H54 (cell line): Measurements from ENCODE around the gene C6orf163.

Experiments
- DNase-seq: peaks from one replicate; pipeline ENCODE4 v3.0.0; 2011; ENCODE audit warnings: low spot score, mixed read lengths; ENCODE audit not compliant: insufficient read length
- FAIRE-seq: peaks from 3 replicates; lab custom pipeline; 2011; peaks lifted over from hg19 to GRCh38; lab: Jason Lieb, UNC
- POLR2A ChIP-seq: IDR thresholded peaks from 2 replicates; pipeline ENCODE4 v1.6.1; 2011; ENCODE audit warnings: low read depth, mild to moderate bottlenecking, low read length

Gene C6orf163

GRCh38 chr6:87375315-87375714 lies 30.7 kb downstream of the C6orf163 start:
- TF ChIP-seq POLR2A: no peak
- no peak for DNase-seq
- no peak for FAIRE-seq

GRCh38 chr6:87376643-87377042 lies 32.0 kb downstream of the C6orf163 start:
- FAIRE-seq (no peak), DNase-seq (no peak)
- TF ChIP-seq POLR2A: no peak

DNA sequence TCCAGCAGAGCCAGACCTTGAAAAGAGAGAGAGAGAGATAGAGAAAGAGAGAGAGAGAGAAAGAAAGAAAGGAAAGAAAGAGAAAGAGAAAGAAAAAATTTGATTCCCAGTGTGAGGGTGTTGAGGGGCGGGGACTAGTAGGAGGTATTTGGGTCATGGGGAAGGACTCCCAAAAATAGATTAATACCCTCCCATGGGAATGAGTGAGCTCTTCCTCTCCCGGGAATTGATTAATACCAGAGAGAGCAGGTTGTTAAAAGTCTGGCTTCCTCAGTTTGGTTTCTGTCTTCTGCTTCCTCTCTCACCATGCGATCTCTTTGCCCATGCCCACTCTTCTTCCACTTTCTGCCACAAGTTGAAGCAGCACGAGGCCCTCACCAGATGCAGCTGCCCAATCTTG lies 34.3 kb downstream of the C6orf163 start:
- TF ChIP-seq POLR2A: no peak
- FAIRE-seq: no peak
- DNase-seq: no peak

DNA sequence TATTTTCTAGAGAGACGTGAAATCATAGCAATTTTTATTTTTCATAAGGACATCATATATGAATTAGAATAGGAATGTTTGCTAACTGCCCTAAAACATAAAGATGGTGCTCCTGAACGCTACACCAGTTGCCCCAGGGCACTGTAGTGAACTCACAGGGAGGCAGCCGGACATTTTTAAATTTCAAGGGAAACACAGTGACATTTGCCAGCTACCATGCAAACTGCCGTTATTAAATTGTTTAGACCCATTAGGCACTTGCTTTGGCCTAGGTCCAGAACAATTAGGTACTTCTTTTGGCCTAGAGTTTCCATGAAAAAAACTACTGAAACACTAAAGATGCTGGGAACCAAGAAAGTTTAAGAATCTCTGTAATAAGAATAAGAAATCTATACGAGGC lies 38.2 kb downstream of the C6orf163 start:
- no peak for TF ChIP-seq POLR2A
- FAIRE-seq: no peak

GRCh38 chr6:87384038-87384437 lies 39.4 kb downstream of the C6orf163 start:
- DNase-seq: no peak
- no peak for FAIRE-seq
- no peak for TF ChIP-seq POLR2A

More for the DNA sequence above, 38.2 kb downstream of the C6orf163 start:
- no peak for DNase-seq

DNA sequence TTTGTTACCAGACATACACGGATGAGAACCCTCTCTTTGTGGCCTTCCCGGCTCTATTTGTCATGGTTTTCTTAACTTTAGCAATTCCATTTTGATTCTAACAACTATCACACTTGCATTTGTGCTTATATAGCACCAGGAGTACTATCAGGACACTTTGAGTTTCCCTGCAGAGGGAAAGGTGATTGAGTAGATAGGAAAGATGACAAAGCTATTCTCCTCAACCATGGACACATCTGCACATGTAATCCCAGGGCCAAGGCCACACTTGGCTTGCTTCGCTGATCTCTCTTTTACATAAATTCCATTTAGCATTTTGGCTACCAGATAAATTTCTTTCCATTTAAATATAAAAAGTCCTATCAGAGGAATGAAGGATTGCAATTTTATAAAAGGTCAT lies 39.8 kb downstream of the C6orf163 start:
- no peak for TF ChIP-seq POLR2A
- FAIRE-seq (no peak), DNase-seq (no peak)

- DNase-seq (peak; percentile 12), FAIRE-seq (peak; percentile 89)
- no peak for TF ChIP-seq POLR2A
Measured at GRCh38 chr6:87391334-87391733, 46.7 kb downstream of the C6orf163 start.

DNA sequence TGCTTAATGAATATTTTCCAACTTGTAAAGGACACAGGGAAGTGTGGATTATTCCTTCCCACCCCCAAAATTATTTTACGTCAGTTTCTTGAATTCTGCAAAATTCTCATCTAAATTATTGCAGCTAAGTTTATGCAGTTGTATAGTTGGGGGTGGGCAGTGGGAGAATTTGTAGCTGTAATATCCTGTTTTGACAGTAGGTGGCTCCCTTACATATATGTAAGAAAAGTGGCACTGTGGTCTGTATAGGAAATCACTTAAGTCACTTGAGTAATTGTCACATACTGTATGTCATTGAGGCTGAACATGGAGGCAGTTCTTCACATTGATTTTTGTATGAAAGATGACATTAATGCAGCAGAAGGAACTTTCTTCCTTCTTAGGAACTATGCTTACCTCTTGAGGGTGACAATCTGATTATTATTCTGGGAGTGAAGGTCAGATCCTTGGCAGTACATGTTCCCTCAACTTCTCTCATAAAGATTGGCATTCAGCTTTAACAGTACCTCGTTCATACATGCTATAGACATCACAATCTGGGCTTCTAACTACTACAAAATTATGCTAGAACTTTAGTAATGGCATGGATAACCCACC lies 48.5 kb downstream of the C6orf163 start:
- no peak for TF ChIP-seq POLR2A
- peak; percentile 11 for DNase-seq
- FAIRE-seq: peak; percentile 68

- DNase-seq: no peak
- no peak for FAIRE-seq
- no peak for TF ChIP-seq POLR2A
Measured at GRCh38 chr6:87395431-87395830, 50.8 kb downstream of the C6orf163 start.

DNA sequence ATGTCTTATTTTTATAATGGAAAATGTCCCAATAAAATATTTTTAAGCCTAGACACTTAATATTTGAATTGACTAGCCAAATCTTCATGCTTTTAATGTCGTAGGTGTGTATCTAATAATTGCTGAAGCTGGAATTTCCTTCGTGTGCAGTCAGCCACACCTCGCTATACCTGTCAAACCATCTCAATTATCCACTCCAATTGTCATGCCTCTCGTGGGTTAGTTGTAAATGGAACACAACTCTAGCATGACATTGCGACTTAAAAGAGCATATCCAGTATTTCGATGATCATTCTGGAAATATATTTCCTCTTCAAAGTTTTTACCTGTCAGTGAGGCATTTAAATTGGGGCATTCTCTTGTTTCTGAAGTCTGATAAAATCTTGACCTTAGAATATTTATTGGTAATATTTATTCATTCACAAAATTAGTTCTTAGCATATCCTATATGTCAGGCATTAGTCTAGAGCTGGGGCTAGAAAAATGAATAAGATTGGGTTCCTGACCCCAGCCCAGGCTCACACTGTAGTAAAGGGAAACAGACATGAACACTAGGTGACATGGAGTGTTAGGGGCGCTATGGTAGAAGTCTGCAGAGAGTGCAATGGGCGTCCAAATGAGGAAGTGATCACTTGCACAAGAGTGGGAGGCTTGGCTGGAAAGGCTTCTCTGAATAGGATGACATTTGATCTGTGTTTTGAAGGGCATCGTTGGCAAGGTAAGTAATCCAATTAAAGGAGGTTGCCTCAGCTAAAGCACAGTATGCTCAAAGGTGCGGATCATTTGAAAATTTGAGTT lies 52.2 kb downstream of the C6orf163 start:
- no peak for TF ChIP-seq POLR2A
- DNase-seq (no peak), FAIRE-seq (no peak)

DNA sequence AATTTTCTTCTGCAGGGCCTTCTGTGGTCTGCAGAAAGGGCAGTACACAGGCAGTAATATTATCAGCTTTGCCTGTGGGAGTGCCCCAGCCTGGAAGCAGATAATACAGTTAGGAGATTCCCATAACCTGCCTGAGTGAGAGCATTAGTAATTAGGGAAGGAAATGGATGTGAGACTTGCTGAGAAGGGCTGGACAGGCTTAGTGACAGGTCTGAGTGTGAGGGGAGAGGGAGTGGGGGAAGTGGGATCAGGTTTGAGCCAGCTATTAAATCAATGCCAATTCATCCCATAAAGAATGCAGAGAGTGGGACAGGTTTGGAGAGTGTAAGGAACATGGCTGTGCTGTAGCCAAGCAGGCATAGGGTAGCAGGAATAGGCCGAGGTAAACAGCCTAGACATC lies 53.0 kb downstream of the C6orf163 start:
- no peak for FAIRE-seq
- no peak for TF ChIP-seq POLR2A
- DNase-seq: no peak

- FAIRE-seq (no peak), DNase-seq (no peak)
- TF ChIP-seq POLR2A: no peak
Measured at GRCh38 chr6:87401832-87402231, 57.2 kb downstream of the C6orf163 start.

DNA sequence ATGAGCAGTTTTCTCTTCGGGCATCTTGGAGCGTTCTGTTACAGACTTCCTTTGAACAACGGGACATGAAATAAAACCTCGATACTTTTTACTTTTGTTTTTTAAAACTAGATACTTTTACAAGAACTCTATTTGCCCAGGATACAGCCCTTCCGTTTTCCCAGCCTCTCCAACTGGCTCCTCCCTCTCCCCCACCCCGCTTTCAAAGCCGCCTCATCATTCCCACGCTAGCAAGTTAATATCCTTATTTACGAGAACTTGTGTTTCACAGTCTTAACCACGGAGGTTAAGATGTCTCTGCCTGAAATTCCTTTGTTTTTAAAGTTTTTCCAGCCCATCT lies 62.9 kb downstream of the C6orf163 start:
- no peak for TF ChIP-seq POLR2A
- FAIRE-seq (no peak), DNase-seq (peak; percentile 12)

DNA sequence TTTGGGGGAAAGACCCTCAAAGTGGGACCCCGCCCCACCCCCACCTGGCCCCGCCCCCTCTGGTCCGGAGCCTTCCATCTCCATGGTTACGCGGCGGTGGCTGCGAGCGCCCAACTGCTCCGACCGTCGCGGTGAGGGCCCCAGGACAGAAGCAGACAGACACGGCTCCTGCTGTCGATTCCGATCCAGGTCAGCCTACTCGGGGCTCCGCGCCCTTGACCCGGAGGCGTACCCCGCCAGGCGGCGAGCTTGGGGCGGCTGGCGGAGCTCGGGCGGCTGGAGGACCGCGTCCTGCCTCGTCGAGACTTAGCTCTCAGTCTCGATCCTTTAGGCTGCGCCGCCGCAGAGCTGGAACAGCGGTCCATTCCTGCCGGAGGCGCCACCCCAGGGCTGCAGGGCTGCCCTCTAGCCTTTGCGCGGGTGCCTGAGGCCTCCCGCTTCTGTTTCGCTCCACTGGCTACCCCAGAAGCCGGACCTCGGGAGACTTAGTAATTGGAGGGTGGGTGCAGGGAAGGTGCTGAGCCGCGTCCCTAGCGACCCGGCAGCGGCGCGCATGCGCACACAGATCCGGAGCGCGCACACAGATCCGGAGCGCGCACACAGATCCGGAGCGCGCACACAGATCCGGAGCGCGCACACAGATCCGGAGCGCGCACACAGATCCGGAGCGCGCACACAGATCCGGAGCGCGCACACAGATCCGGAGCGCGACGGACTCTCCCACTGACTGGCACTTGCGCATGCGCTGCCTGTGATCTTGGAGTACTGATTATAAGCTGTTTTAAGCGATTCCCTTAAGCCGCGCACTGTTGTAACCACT lies 63.5 kb downstream of the C6orf163 start, which contains the start of gene CFAP206:
Gene CFAP206 (plus strand): TSS at position 72 of the 820 bp plus-strand sequence. CDS start 1,868 bp downstream, outside the sequence.
- peak; percentile 14; the same call in 1 of the 2 replicates for TF ChIP-seq POLR2A
- DNase-seq (peak; percentile 67), FAIRE-seq (peak; percentile 87)

GRCh38 chr6:87408721-87409155 lies 64.1 kb downstream of the C6orf163 start:
- TF ChIP-seq POLR2A: no peak
- DNase-seq (no peak), FAIRE-seq (peak; percentile 30)
